Neural progenitor cell (in vitro differentiated cells): ENCODE data around the gene CUL7.

Experiments
- EZH2 ChIP-seq: fragments of 200-600 bp; sonication (generic); IDR thresholded peaks from 2 replicates; pipeline ENCODE4 v1.6.1; 2017; ENCODE audit warnings: antibody characterized with exemption, mild to moderate bottlenecking, moderate library complexity
- EZH2phosphoT487 ChIP-seq: fragments of 200-600 bp; sonication (generic); IDR thresholded peaks from 2 replicates; pipeline ENCODE4 v1.6.1; 2017; ENCODE audit warnings: antibody characterized with exemption
- TF ChIP-seq, protein P1 (sequence below): fragments of 200-600 bp; sonication (generic); IDR thresholded peaks from 2 replicates; pipeline ENCODE4 v1.5.1; 2017; ENCODE audit warnings: antibody characterized with exemption, mild to moderate bottlenecking

DNA sequence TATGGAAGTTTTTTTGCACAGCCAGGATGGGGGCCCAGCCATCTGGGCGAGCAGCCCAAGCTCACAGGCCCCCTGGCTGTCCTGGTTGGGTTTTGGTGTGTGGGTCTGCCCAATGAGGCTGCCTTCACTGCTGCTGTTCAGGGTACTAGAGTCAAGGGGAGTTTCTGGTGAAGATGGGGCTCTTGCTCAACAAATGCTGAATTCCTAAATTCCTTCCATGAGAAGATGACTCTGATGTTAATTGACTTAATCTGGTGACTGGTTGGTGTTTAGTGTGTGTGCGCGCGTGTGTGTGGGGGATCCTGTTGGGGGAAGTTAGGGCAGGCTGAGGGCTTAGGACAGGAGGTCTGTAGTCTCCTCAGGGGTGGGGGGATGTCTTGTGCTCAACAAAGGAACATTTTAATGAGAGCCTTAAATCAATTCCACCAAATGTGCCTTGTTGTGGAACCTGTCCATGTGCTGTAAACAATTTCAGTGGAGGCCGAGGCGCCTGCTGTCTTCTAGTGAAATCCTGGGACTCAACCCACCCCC is 24.4 kb upstream of the CUL7 start:
- TF ChIP-seq, protein P1, sequence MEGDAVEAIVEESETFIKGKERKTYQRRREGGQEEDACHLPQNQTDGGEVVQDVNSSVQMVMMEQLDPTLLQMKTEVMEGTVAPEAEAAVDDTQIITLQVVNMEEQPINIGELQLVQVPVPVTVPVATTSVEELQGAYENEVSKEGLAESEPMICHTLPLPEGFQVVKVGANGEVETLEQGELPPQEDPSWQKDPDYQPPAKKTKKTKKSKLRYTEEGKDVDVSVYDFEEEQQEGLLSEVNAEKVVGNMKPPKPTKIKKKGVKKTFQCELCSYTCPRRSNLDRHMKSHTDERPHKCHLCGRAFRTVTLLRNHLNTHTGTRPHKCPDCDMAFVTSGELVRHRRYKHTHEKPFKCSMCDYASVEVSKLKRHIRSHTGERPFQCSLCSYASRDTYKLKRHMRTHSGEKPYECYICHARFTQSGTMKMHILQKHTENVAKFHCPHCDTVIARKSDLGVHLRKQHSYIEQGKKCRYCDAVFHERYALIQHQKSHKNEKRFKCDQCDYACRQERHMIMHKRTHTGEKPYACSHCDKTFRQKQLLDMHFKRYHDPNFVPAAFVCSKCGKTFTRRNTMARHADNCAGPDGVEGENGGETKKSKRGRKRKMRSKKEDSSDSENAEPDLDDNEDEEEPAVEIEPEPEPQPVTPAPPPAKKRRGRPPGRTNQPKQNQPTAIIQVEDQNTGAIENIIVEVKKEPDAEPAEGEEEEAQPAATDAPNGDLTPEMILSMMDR, result no peak
- TF ChIP-seq EZH2 (no peak), EZH2phosphoT487 (no peak)
